H9 (cell line): Measurements from ENCODE around the gene CD300A. TPM values are rescaled to one million over a fixed set of nuclear protein-coding genes. Genes with fewer than 3 reads are reported as not detected.

ENCODE experiments used
- DNase-seq: peaks from one replicate; pipeline ENCODE4 v3.0.0-alpha.2; 2017
- H2AFZ ChIP-seq: one replicate; pipeline ENCODE4 v1.6.1; 2013; ENCODE audit warnings: mild to moderate bottlenecking, low read length, control low read depth, moderate library complexity
- H2AK5ac ChIP-seq: 2 replicates; pipeline ENCODE4 v1.6.1; 2013; ENCODE audit warnings: low read length, control low read depth, mixed read lengths; ENCODE audit not compliant: insufficient read length
- H2BK120ac ChIP-seq: one replicate; pipeline ENCODE4 v1.6.1; 2013; ENCODE audit warnings: low read depth, mild to moderate bottlenecking, low read length, control low read depth, inconsistent platforms; ENCODE audit not compliant: poor library complexity, severe bottlenecking
- H2BK12ac ChIP-seq: 2 replicates; pipeline ENCODE4 v1.6.1; 2013; ENCODE audit warnings: low read length, control low read depth, mixed read lengths, low read depth; ENCODE audit not compliant: insufficient read length
- H2BK15ac ChIP-seq: 2 replicates; pipeline ENCODE4 v1.6.1; 2013; ENCODE audit warnings: low read depth, low read length, control low read depth
- H2BK20ac ChIP-seq: one replicate; pipeline ENCODE4 v1.6.1; 2013; ENCODE audit warnings: low read depth, mild to moderate bottlenecking, low read length, control low read depth, inconsistent platforms; ENCODE audit not compliant: poor library complexity, severe bottlenecking
- H2BK5ac ChIP-seq: 2 replicates; pipeline ENCODE4 v1.6.1; 2013; ENCODE audit warnings: low read length, control low read depth, mixed read lengths; ENCODE audit not compliant: insufficient read length
- H3K14ac ChIP-seq: 2 replicates; pipeline ENCODE4 v1.6.1; 2013; ENCODE audit warnings: low read length, control low read depth; ENCODE audit not compliant: insufficient read depth
- H3K18ac ChIP-seq: 2 replicates; pipeline ENCODE4 v1.6.1; 2013; ENCODE audit warnings: low read depth, mild to moderate bottlenecking, mixed read lengths, low read length, control low read depth; ENCODE audit not compliant: insufficient read length
- H3K23ac ChIP-seq: 2 replicates; pipeline ENCODE4 v1.6.1; 2013; ENCODE audit warnings: low read length, control low read depth, mixed read lengths, low read depth; ENCODE audit not compliant: insufficient read length
- H3K23me2 ChIP-seq: 2 replicates; pipeline ENCODE4 v1.6.1; 2013; ENCODE audit warnings: low read depth, mild to moderate bottlenecking, mixed read lengths, low read length, control low read depth; ENCODE audit not compliant: insufficient read length, poor library complexity, severe bottlenecking
- H3K27ac ChIP-seq: 2 replicates; pipeline ENCODE4 v1.5.1; 2013; ENCODE audit warnings: low read length, control low read depth, mixed read lengths, low read depth; ENCODE audit not compliant: insufficient read length
- H3K27me3 ChIP-seq: 2 replicates; pipeline ENCODE4 v1.6.1; 2013; ENCODE audit warnings: low read length, control low read depth, inconsistent platforms; ENCODE audit not compliant: insufficient read depth
- H3K4ac ChIP-seq: 2 replicates; pipeline ENCODE4 v1.6.1; 2013; ENCODE audit warnings: low read depth, mild to moderate bottlenecking, control low read depth, inconsistent platforms, low read length, moderate library complexity
- H3K4me1 ChIP-seq: 2 replicates; pipeline ENCODE4 v1.6.1; 2013; ENCODE audit warnings: low read length, control low read depth, inconsistent platforms; ENCODE audit not compliant: insufficient read depth
- H3K4me2 ChIP-seq: 2 replicates; pipeline ENCODE4 v1.6.1; 2013; ENCODE audit warnings: low read length, control low read depth, mixed read lengths; ENCODE audit not compliant: insufficient read length, insufficient read depth
- H3K56ac ChIP-seq: 2 replicates; pipeline ENCODE4 v1.6.1; 2013; ENCODE audit warnings: low read depth, mild to moderate bottlenecking, mixed read lengths, low read length, control low read depth; ENCODE audit not compliant: insufficient read length
- H3K79me1 ChIP-seq: 2 replicates; pipeline ENCODE4 v1.6.1; 2013; ENCODE audit warnings: low read depth, mild to moderate bottlenecking, moderate library complexity, low read length, control low read depth, inconsistent platforms; ENCODE audit not compliant: insufficient read depth, poor library complexity, severe bottlenecking
- H3K79me2 ChIP-seq: 2 replicates; pipeline ENCODE4 v1.6.1; 2013; ENCODE audit warnings: low read length, control low read depth, inconsistent platforms; ENCODE audit not compliant: insufficient read depth
- H3K9ac ChIP-seq: 2 replicates; pipeline ENCODE4 v1.6.1; 2013; ENCODE audit warnings: low read length, control low read depth, mixed read lengths; ENCODE audit not compliant: insufficient read length; ENCODE audit errors: extremely low read depth
- H3K9me3 ChIP-seq: one replicate; pipeline ENCODE4 v1.6.1; 2013; ENCODE audit warnings: low read depth, low read length, inconsistent platforms; ENCODE audit not compliant: control insufficient read depth
- H3T11ph ChIP-seq: one replicate; pipeline ENCODE4 v1.6.1; 2013; ENCODE audit warnings: mild to moderate bottlenecking, low read length, control low read depth, inconsistent platforms
- H4K20me1 ChIP-seq: one replicate; pipeline ENCODE4 v1.6.1; 2013; ENCODE audit not compliant: control insufficient read depth, insufficient read length, insufficient read depth
- H4K5ac ChIP-seq: 2 replicates; pipeline ENCODE4 v1.6.1; 2013; ENCODE audit warnings: low read depth, mild to moderate bottlenecking, mixed read lengths, low read length, control low read depth; ENCODE audit not compliant: insufficient read length
- H4K8ac ChIP-seq: replicated peaks from 2 replicates; pipeline ENCODE4 v1.6.1; 2013; ENCODE audit warnings: low read length, control low read depth, mixed read lengths, low read depth; ENCODE audit not compliant: insufficient read length
- H4K91ac ChIP-seq: 2 replicates; pipeline ENCODE4 v1.6.1; 2013; ENCODE audit warnings: low read depth, mild to moderate bottlenecking, moderate library complexity, mixed read lengths, low read length, control low read depth; ENCODE audit not compliant: insufficient read length
- H3K27ac Mint-ChIP-seq, 3 experiments: 2 replicates in 2 of 3; 3 replicates in 1 of 3; pipeline ENCODE4 v1.8.0; 2020 to 2021; ENCODE audit warnings: mixed read lengths in 3 of 3, mild to moderate bottlenecking in 1 of 3, moderate library complexity in 1 of 3
- H3K27me3 Mint-ChIP-seq: 2 replicates; pipeline ENCODE4 v1.8.0; 2021; ENCODE audit warnings: low read depth, mild to moderate bottlenecking, moderate library complexity, mixed read lengths
- H3K36me3 Mint-ChIP-seq, 3 experiments: 2 replicates in 2 of 3; 3 replicates in 1 of 3; pipeline ENCODE4 v1.8.0; 2020 to 2021; ENCODE audit warnings: low read depth in 3 of 3, mixed read lengths in 3 of 3; ENCODE audit not compliant: insufficient read depth in 1 of 3
- H3K4me1 Mint-ChIP-seq, 2 experiments: 2 replicates each; pipeline ENCODE4 v1.8.0; 2020; ENCODE audit warnings: mixed read lengths in 2 of 2
- H3K4me3 Mint-ChIP-seq, 2 experiments: 2 replicates in 1 of 2; 3 replicates in 1 of 2; pipeline ENCODE4 v1.8.0; 2020 to 2021; ENCODE audit warnings: mild to moderate bottlenecking in 2 of 2, mixed read lengths in 2 of 2, moderate library complexity in 1 of 2
- H3K9me3 Mint-ChIP-seq, 2 experiments: 2 replicates in 1 of 2; 3 replicates in 1 of 2; pipeline ENCODE4 v1.8.0; 2020; ENCODE audit warnings: mild to moderate bottlenecking in 2 of 2, mixed read lengths in 2 of 2, moderate library complexity in 1 of 2
- CTCF ChIP-seq: fragments of 200-600 bp; sonication (generic); conservative IDR thresholded peaks from 3 replicates; pipeline ENCODE4 v1.8.0; 2021; ENCODE audit warnings: antibody characterized with exemption, mild to moderate bottlenecking
- WGBS: extraction: QIAGEN DNeasy Blood & Tissue Kit; methylation state at CpG from one replicate; pipeline ENCODE4 v1.1.7; 2013; ENCODE audit warnings: missing lambda C conversion rate, low lambda C conversion rate, mixed read lengths; ENCODE audit not compliant: insufficient read length; ENCODE audit errors: extremely low coverage; 5-methylcytosine and 5-hydroxymethylcytosine counted together
- total RNA-seq: library from RNA; stranded (reverse); gene quantifications from 2 replicates; pipeline ENCODE4 v1.2.1, GENCODE V29; 2021

CD300A gene
- total RNA-seq, 1 experiment from 2014 or later, result not detected

GRCh38 chr17:74475189-74475588 lies 8.8 kb downstream of the CD300A start:
- Histone ChIP-seq H3K4me2 (no peak overlapping the region), H3K9ac (no peak overlapping the region), H2BK120ac (no peak overlapping the region), H3K14ac (no peak overlapping the region), H3K27ac (no peak overlapping the region), H3T11ph (no peak overlapping the region), H3K79me1 (no peaks in the 10 kb centered on the region), H2BK12ac (no peak overlapping the region), H2BK20ac (no peak overlapping the region), H4K5ac (no peak overlapping the region), H3K9me3 (no peaks in the 10 kb centered on the region), H3K27me3 (no peaks in the 10 kb centered on the region), H2AFZ (no peak overlapping the region), H3K79me2 (no peaks in the 10 kb centered on the region), H2BK5ac (no peak overlapping the region), H3K18ac (no peak overlapping the region), H4K8ac (no peak overlapping the region), H4K91ac (no peak overlapping the region), H3K23me2 (peaks cover 4% of the 10 kb centered on the region), H3K23ac (no peak overlapping the region), H3K4me1 (no peaks in the 10 kb centered on the region), H4K20me1 (no peaks in the 10 kb centered on the region), H3K56ac (no peak overlapping the region), H2BK15ac (no peak overlapping the region), H3K4ac (no peak overlapping the region), H2AK5ac (no peak overlapping the region)
- Mint-ChIP-seq H3K9me3 (peaks cover 18 to 22% of the 10 kb centered on the region in 2 experiments), H3K4me1 (peaks cover 4 to 6% of the 10 kb centered on the region in 2 experiments), H3K27ac (no peak overlapping the region), H3K27me3 (peaks cover 38% of the 10 kb centered on the region), H3K4me3 (no peak overlapping the region), H3K36me3 (peaks cover 2 to 5% (median 3%) of the 10 kb centered on the region in 3 experiments; a peak in 6 of 7 replicates)
- TF ChIP-seq CTCF, result no peak
- no peak for DNase-seq
- WGBS, result no CpG with 5 or more reads among the region's 4 CpGs
